ENCODE measurements around the gene SOD2.
"Not testable (repeated sequence)": the region's sequence is repeated elsewhere in the genome, so short reads cannot be mapped to it uniquely, and the experiment has no call there.

Gene SOD2

DNA sequence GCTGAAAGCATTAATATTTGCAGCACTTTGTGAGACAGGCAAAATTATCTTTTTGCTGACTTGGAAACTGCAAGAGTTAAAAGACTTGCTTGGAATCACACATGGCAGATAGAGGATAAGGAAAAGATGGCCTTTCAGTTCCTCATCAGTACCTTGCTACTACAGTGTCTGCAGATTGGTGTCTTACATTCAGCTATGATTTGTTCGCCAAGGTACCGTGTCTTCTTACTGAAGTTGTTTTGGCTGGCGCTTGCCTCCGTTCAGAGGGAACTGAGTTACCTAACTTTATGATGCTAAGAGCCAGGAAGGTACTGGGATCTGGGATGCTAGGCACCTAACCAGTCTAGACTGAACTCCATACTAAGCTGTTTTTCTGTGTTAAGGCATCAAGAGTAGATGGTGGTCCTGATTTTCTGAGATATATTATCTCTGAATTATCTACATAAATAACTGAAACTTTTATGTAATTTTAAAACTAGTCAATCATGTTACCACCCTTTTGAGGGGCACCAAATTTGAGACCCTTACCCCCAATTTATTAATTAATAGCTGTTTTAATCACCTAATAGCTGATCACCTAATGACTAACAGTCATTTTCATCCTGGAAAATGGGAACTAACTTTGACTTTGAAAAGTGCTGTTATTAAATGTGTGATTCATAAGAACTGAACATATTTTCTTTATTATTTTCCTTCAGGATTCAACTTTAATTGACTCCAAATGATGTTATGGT, 36.7 kb upstream of the SOD2 start:
- DNase-seq (ENCODE audit: low read depth): no peak
- TF ChIP-seq CTCF (IDR thresholded peaks at IDR 0.05; ENCODE audit: control insufficient read depth, insufficient read depth, low read depth, low read length, missing control alignments): no peak
- no peak overlapping the region; the same call in 1 of the 2 replicates for H3K4me3 ChIP-seq (ENCODE audit: control insufficient read depth, low read depth, low read length)

DNA sequence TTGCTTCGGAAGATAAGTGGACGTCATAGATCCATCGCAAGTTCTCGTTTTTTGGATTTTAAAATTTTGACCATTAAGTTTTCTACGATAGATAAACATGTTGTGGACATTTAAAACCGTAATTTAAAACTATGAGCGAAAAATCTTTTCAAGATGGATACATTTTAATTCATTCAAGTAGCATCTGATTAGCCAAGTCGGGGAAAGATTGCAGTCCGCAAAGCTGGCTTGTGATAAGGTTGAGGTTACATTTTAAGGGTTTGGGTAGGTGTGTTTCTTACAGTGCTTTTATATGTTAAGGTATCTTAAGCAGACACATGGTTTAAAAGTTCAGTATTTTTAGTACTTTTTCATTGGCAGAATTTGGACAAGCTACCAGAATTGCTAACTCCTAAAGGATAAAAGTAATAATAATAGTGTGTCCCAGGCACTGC, 35.5 kb upstream of the SOD2 start:
- no peak for DNase-seq (ENCODE audit: low read depth)
- TF ChIP-seq CTCF (IDR thresholded peaks at IDR 0.05; ENCODE audit: control insufficient read depth, insufficient read depth, low read depth, low read length, missing control alignments): no peak
- H3K4me3 ChIP-seq (ENCODE audit: control insufficient read depth, low read depth, low read length): peak overlapping the region; percentile 68

GRCh38 chr6:159727717-159728445, 34.8 kb upstream of the SOD2 start:
- peak overlapping the region; percentile 68 for H3K4me3 ChIP-seq (ENCODE audit: control insufficient read depth, low read depth, low read length)
- DNase-seq (ENCODE audit: low read depth): no peak
- no peak for TF ChIP-seq CTCF (IDR thresholded peaks at IDR 0.05; ENCODE audit: control insufficient read depth, insufficient read depth, low read depth, low read length, missing control alignments)

GRCh38 chr6:159726918-159727716, 34.1 kb upstream of the SOD2 start, which contains the start of gene WTAP:
WTAP (plus strand) TSS chr6:159727506; CDS start chr6:159736266, 8,760 bp downstream.
- TF ChIP-seq CTCF (IDR thresholded peaks at IDR 0.05; ENCODE audit: control insufficient read depth, insufficient read depth, low read depth, low read length, missing control alignments): no peak
- peak; percentile 78 for DNase-seq (ENCODE audit: low read depth)
- H3K4me3 ChIP-seq (ENCODE audit: control insufficient read depth, low read depth, low read length): peak within 1 kb of the TSS; percentile 68

GRCh38 chr6:159726255-159726917, 33.3 kb upstream of the SOD2 start:
- peak overlapping the region; percentile 68 for H3K4me3 ChIP-seq (ENCODE audit: control insufficient read depth, low read depth, low read length)
- no peak for DNase-seq (ENCODE audit: low read depth)
- TF ChIP-seq CTCF (IDR thresholded peaks at IDR 0.05; ENCODE audit: control insufficient read depth, insufficient read depth, low read depth, low read length, missing control alignments): no peak

- DNase-seq (ENCODE audit: low read depth); H3K4me3 ChIP-seq (ENCODE audit: control insufficient read depth, low read depth, low read length): not testable (repeated sequence)
Measured at GRCh38 chr6:159725208-159725607, 32.2 kb upstream of the SOD2 start.

Data from AG09309 (cell line).